HepG2 (cell line): ENCODE measurements around the gene KIF22. TPM values are rescaled to one million over a fixed set of nuclear protein-coding genes. Genes with fewer than 3 reads are reported as not detected.

ENCODE experiments used
- ATAC-seq: fragments of 200-7000 bp; cut with Tn5 transposase; 3 replicates; pipeline ENCODE4 v1.9.1; 2020; ENCODE audit warnings: mild to moderate bottlenecking, moderate library complexity
- Bru-seq: library from RNA; stranded (reverse); fragments of 400-500 nt; gene quantifications from one replicate; lab custom pipeline; 2021; lab: Mats Ljungman, UMichigan
- BruChase-seq, 2 experiments: library from RNA; stranded (reverse); fragments of 400-500 nt; gene quantifications; one replicate each; lab custom pipeline; 2021; lab: Mats Ljungman, UMichigan
- BruUV-seq: library from RNA; stranded (reverse); fragments of 400-500 nt; replicated peaks from 2 replicates; lab custom pipeline; 2021; lab: Mats Ljungman, UMichigan
- CTCF ChIA-PET: fragments of 300-600 bp; formaldehyde crosslinking; extraction: SDS; loops from one replicate; lab custom pipeline; 2021; ENCODE audit warnings: low total read pairs, inconsistent platforms, low intra/inter-chr PET ratio; lab: Yijun Ruan, JAX
- POLR2A ChIA-PET: fragments of 350-600 bp; sonication (Branson Sonifier 250); formaldehyde crosslinking; loops from one replicate; lab custom pipeline; 2020; ENCODE audit warnings: antibody characterized with exemption, inconsistent platforms; lab: Yijun Ruan, JAX
- DNase-seq: peaks from one replicate; pipeline ENCODE4 v3.0.0-alpha.2; 2015; ENCODE audit warnings: low spot score
- FAIRE-seq: peaks from 3 replicates; lab custom pipeline; 2011; peaks lifted over from hg19 to GRCh38; lab: Jason Lieb, UNC
- H2AFZ ChIP-seq: one replicate; pipeline ENCODE4 v1.6.1; 2011; ENCODE audit warnings: low read length, inconsistent platforms
- H3K27ac ChIP-seq: fragments of 300-600 bp; 3 replicates; pipeline ENCODE4 v1.8.0; 2011; ENCODE audit warnings: mixed run types, mild to moderate bottlenecking, mixed read lengths, low read length, inconsistent platforms; ENCODE audit not compliant: insufficient read depth; ENCODE audit errors: extremely low read length
- H3K27me3 ChIP-seq, 2 experiments: fragments of 200-600 bp in 1 of 2; 2 replicates in 1 of 2; 3 replicates in 1 of 2; pipeline versions ENCODE4 v1.6.0 to v1.8.0; 2011; ENCODE audit warnings: low read length in 2 of 2, mild to moderate bottlenecking in 2 of 2, moderate library complexity in 2 of 2, inconsistent platforms in 1 of 2; ENCODE audit not compliant: insufficient read depth in 2 of 2, control insufficient read depth in 1 of 2
- H3K36me3 ChIP-seq, 2 experiments: fragments of 200-600 bp in 1 of 2; replicated peaks in 1 of 2; 2 replicates in 1 of 2; 3 replicates in 1 of 2; pipeline versions ENCODE4 v1.5.1 to v1.8.0; 2011; ENCODE audit warnings: low read length in 2 of 2, inconsistent platforms in 1 of 2; ENCODE audit not compliant: insufficient read depth in 2 of 2, control insufficient read depth in 1 of 2
- H3K4me1 ChIP-seq: 2 replicates; pipeline ENCODE4 v1.5.1; 2012; ENCODE audit warnings: low read length, inconsistent platforms; ENCODE audit not compliant: insufficient read depth
- H3K4me2 ChIP-seq: 2 replicates; pipeline ENCODE4 v1.6.0; 2011; ENCODE audit warnings: low read depth, low read length, inconsistent platforms
- H3K4me3 ChIP-seq, 3 experiments: fragments of 200-600 bp in 1 of 3; sonication (generic), shearing (Covaris generic) in 1 of 3; replicated peaks in 1 of 3; 2 replicates each; pipeline ENCODE4 v1.5.1; 2011 to 2016; ENCODE audit warnings: low read length in 3 of 3, inconsistent platforms in 2 of 3, low read depth in 2 of 3, mild to moderate bottlenecking in 2 of 3, control low read depth in 1 of 3, mixed read lengths in 1 of 3; ENCODE audit not compliant: insufficient read depth in 1 of 3
- H3K79me2 ChIP-seq: one replicate; pipeline ENCODE4 v1.6.1; 2011; ENCODE audit warnings: low read length, inconsistent platforms; ENCODE audit not compliant: insufficient read depth
- H3K9ac ChIP-seq: 2 replicates; pipeline ENCODE4 v1.6.0; 2011; ENCODE audit warnings: mild to moderate bottlenecking, low read depth, low read length, inconsistent platforms; ENCODE audit not compliant: insufficient read depth
- H3K9me3 ChIP-seq: 2 replicates; pipeline ENCODE4 v1.5.1; 2012; ENCODE audit warnings: mild to moderate bottlenecking, low read length
- H4K20me1 ChIP-seq: 2 replicates; pipeline ENCODE4 v1.6.0; 2011; ENCODE audit warnings: inconsistent platforms, mild to moderate bottlenecking, low read length, moderate library complexity; ENCODE audit not compliant: insufficient read depth
- KLF9 ChIP-seq: IDR thresholded peaks from 2 replicates; pipeline ENCODE4 v1.6.1; 2016; ENCODE audit warnings: low read depth
- MBD4 ChIP-seq: IDR thresholded peaks from 2 replicates; pipeline ENCODE4 v1.6.1; 2012; ENCODE audit warnings: low read length, inconsistent platforms, borderline replicate concordance
- REPIN1 ChIP-seq: sonication (generic); formaldehyde crosslinking; IDR thresholded peaks from 2 replicates; pipeline ENCODE4 v1.8.0; 2022; ENCODE audit warnings: missing genetic modification reagents, low read depth, mild to moderate bottlenecking, borderline replicate concordance
- YEATS4 ChIP-seq: sonication (generic); formaldehyde crosslinking; IDR thresholded peaks from 2 replicates; pipeline ENCODE4 v1.4.0; 2020; ENCODE audit warnings: missing genetic modification reagents, borderline replicate concordance
- WGBS: methylation state at CpG from one replicate; pipeline ENCODE4 v1.1.6; 2017; ENCODE audit warnings: low lambda C conversion rate; 5-methylcytosine and 5-hydroxymethylcytosine counted together
- in situ Hi-C: cut with HindIII; loops from 2 replicates; pipeline ENCODE4 v1.10.0; 2017; ENCODE audit warnings: low pct_unique_long_range_greater_than_20kb; ENCODE audit not compliant: extremely low pct_ligation_motif_present
- intact Hi-C: fragments of 100-400 bp; cut with micrococcal nuclease; formaldehyde crosslinking; loops from one replicate; pipeline ENCODE4 v1.10.0; 2022; ENCODE audit not compliant: unreplicated experiment
- long read RNA-seq, 2 experiments: library from RNA in 1 of 2; library from polyadenylated mRNA in 1 of 2; stranded (forward) in 1 of 2; unstranded in 1 of 2; transcript quantifications; one replicate each; pipeline ENCODE4 v2.0.0, GENCODE V29; 2019 to 2022
- polyA minus RNA-seq, 3 experiments: library from RNA; depleted of rRNA, polyadenylated mRNA; stranded (reverse); fragments of >200 nt; gene quantifications; 2 replicates each; pipeline ENCODE4 v1.2.3, GENCODE V29; 2011; ENCODE audit warnings: low replicate concordance in 1 of 3
- polyA plus RNA-seq, 8 experiments: library from polyadenylated mRNA; depleted of rRNA in 3 of 8; stranded (reverse) in 7 of 8; unstranded in 1 of 8; fragments of >200 nt; fragmentation: Illumina TruSeq in 4 of 8; extraction: Trizol in 4 of 8; gene quantifications; 2 replicates each; pipeline versions ENCODE4 v1.2.1 to v1.2.3, GENCODE V29; 2011 to 2016; ENCODE audit warnings: low read depth in 4 of 8, missing spikeins in 1 of 8, mixed read lengths in 1 of 8; ENCODE audit not compliant: insufficient read depth in 1 of 8
- total RNA-seq, 5 experiments: library from RNA; depleted of rRNA; stranded (reverse); fragments of >200 nt; fragmentation: Illumina TruSeq; extraction: Trizol; gene quantifications; 2 replicates each; pipeline ENCODE4 v1.2.3, GENCODE V29; 2016; ENCODE audit warnings: low read depth in 1 of 5
- TF ChIP-seq, protein P1 (sequence below): sonication (generic); formaldehyde crosslinking; IDR thresholded peaks from 2 replicates; pipeline ENCODE4 v1.5.0; 2020; ENCODE audit warnings: missing genetic modification reagents

KIF22 gene
- total RNA-seq (2016; rRNA removed; fragmentation: Illumina TruSeq; extraction: Trizol) (103 and 118 TPM in 2 replicates), polyA plus RNA-seq (2011; rRNA removed) (68.4 and 95.8 TPM in 2 replicates), polyA minus RNA-seq (2011; rRNA and poly(A)+ RNA removed; ENCODE audit: low replicate concordance) (158 and 325 TPM in 2 replicates), Bru-seq, nascent RNA (percentile 69 among the genes with signal in this experiment), BruChase-seq, experiment 1, labeled RNA remaining after a 6-hour chase (percentile 82 among the genes with signal in this experiment), BruChase-seq, experiment 2, labeled RNA remaining after a 2-hour chase (percentile 78 among the genes with signal in this experiment)
- total RNA-seq (2016; cell fraction: cytosol; rRNA removed; fragmentation: Illumina TruSeq; extraction: Trizol; ENCODE audit: low read depth) = 18.5 and 19.7 TPM in 2 replicates
- total RNA-seq (2016; cell fraction: insoluble cytoplasmic fraction; rRNA removed; fragmentation: Illumina TruSeq; extraction: Trizol) = 91.9 and 121 TPM in 2 replicates
- total RNA-seq (2016; cell fraction: membrane; rRNA removed; fragmentation: Illumina TruSeq; extraction: Trizol) = 25.3 and 25.9 TPM in 2 replicates
- 125 and 140 TPM in 2 replicates for total RNA-seq (2016; cell fraction: nucleus; rRNA removed; fragmentation: Illumina TruSeq; extraction: Trizol)
- 37.5 and 70.2 TPM in 2 replicates for polyA plus RNA-seq (2011; cell fraction: cytosol; rRNA removed)
- polyA plus RNA-seq (2011; cell fraction: nucleus; rRNA removed) = 159 and 266 TPM in 2 replicates
- polyA plus RNA-seq (2012) = 32.0 and 51.7 TPM in 2 replicates
- 11.4 and 13.1 TPM in 2 replicates for polyA plus RNA-seq (2016; cell fraction: cytosol; fragmentation: Illumina TruSeq; extraction: Trizol; ENCODE audit: low read depth)
- polyA plus RNA-seq (2016; cell fraction: insoluble cytoplasmic fraction; fragmentation: Illumina TruSeq; extraction: Trizol; ENCODE audit: low read depth) = 85.0 and 106 TPM in 2 replicates
- 15.8 and 19.2 TPM in 2 replicates for polyA plus RNA-seq (2016; cell fraction: membrane; fragmentation: Illumina TruSeq; extraction: Trizol; ENCODE audit: low read depth)
- 240 and 250 TPM in 2 replicates for polyA plus RNA-seq (2016; cell fraction: nucleus; fragmentation: Illumina TruSeq; extraction: Trizol; ENCODE audit: insufficient read depth, low read depth)
- 28.8 and 45.0 TPM in 2 replicates for polyA minus RNA-seq (2011; cell fraction: cytosol; rRNA and poly(A)+ RNA removed)
- polyA minus RNA-seq (2011; cell fraction: nucleus; rRNA and poly(A)+ RNA removed) = 109 and 117 TPM in 2 replicates
- long read RNA-seq, experiment 1, transcript KIF22-201 (14 exons, 2,113 nt) = major isoform, 130 of 155 reads
- long read RNA-seq, experiment 1, partial matches to known transcripts = 18 of 155 reads
- long read RNA-seq, experiment 1, other reads (novel, unspliced or antisense) = 7 of 155 reads
- long read RNA-seq, experiment 2, transcript KIF22-201 (14 exons, 2,113 nt) = major isoform, 58 of 90 reads
- long read RNA-seq, experiment 2, partial matches to known transcripts = 23 of 90 reads
- long read RNA-seq, experiment 2, other reads (novel, unspliced or antisense) = 9 of 90 reads

DNA sequence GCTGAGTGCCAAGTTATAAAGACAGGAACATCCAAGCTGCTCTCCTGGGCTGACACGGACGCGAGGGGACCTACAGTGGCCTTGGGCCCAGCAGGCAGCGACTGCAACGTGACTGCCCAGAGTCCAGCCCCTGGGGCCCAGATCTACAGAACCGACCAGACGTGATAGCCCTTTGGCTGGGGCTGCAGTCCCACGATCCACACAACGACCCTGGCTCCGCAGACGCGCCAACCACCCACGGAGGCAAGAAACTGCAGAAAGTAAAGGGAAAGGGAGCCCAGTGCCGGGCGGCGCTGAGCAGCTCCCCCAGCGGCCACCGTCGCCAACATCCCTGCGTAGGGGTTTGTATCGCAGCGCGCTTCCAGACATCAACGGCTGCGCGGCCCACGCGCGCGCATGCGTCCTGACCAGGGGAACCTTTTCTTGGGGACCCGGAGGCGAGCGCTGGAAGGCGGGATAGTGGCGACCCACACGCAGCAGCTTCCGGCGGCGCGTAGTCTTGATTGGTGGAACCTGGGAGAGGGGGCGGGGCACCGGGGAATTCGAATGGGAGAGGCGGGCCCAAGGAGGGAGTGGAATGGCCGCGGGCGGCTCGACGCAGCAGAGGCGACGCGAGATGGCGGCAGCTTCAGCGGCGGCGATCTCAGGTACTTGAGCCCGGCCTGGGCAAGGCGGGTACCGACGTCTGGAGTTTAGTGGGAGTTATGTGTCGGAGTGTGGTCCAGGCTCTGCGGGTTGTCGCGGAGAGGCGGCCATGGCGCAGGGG, at the start of gene KIF22:
KIF22 (plus strand) TSS at position 569 of the 766 bp plus-strand sequence; CDS start at position 578, 9 bp downstream.
- Histone ChIP-seq H3K4me3 (peak within 1 kb of the TSS; percentile 77 to 97 (median 84)), H3K27me3 (no peaks in the 10 kb centered on the region; a peak in 1 of 5 replicates), H3K79me2 (peaks cover 47% of the 10 kb centered on the region), H2AFZ (peak within 1 kb of the TSS; percentile 50), H3K36me3 (peaks cover 0 to 5% of the 10 kb centered on the region in 2 experiments; a peak in 4 of 5 replicates), H3K9me3 (no peaks in the 10 kb centered on the region), H3K4me1 (peaks cover 62% of the 10 kb centered on the region), H3K9ac (peak within 1 kb of the TSS; percentile 97), H3K27ac (peak within 1 kb of the TSS; percentile 83), H4K20me1 (no peaks in the 10 kb centered on the region), H3K4me2 (peak within 1 kb of the TSS; percentile 99)
- DNase-seq (peak; percentile 98), ATAC-seq (peak; percentile 95), FAIRE-seq (peak; percentile 34)
- ChIA-PET CTCF (interaction anchor here (0.8 to 1.7 kb wide), 3 partner anchors 26 to 61 kb away, joined by 3 to 4 read pairs (median 3); partner anchors contain the start of gene PAGR1), POLR2A (interaction anchor here (0.6 to 4.0 kb wide), 28 partner anchors 10 to 275 kb away, joined by 3 to 37 read pairs (median 5); partner anchors contain the start of genes ALDOA, ASPHD1, MAZ and MVP)
- in situ Hi-C loops (no loop called here), intact Hi-C loops (loop anchor here (1.0 to 5.0 kb wide), 2 partner anchors 15 to 53 kb away; no protein-coding TSS in a partner anchor)
- under 1% methylated on average over 55 of the region's 67 CpGs for WGBS
- TSS peak; percentile 98 for BruUV-seq
- TF ChIP-seq YEATS4 (CRISPR knock-in tag) (peak; percentile 85), MBD4 (no peak), REPIN1 (peak; percentile 96), KLF9 (CRISPR knock-in tag) (peak; percentile 89)
- TF ChIP-seq, protein P1, sequence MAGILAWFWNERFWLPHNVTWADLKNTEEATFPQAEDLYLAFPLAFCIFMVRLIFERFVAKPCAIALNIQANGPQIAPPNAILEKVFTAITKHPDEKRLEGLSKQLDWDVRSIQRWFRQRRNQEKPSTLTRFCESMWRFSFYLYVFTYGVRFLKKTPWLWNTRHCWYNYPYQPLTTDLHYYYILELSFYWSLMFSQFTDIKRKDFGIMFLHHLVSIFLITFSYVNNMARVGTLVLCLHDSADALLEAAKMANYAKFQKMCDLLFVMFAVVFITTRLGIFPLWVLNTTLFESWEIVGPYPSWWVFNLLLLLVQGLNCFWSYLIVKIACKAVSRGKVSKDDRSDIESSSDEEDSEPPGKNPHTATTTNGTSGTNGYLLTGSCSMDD (CRISPR knock-in tag) = 0 out of 2 replicates have a peak, but pooled peaks have one; percentile 8
